GM23338 (cell line): ENCODE data around the gene CSTPP1.

ENCODE experiments used
- CREB1 ChIP-seq: fragments of 250-450 bp; sonication (Bioruptor Pico); IDR thresholded peaks from 2 replicates; pipeline ENCODE4 v1.5.0; 2020; ENCODE audit warnings: low read depth, mild to moderate bottlenecking, moderate library complexity
- CTCF ChIP-seq, 2 experiments: fragments of 200-600 bp in 1 of 2; sonication (generic) in 1 of 2; conservative IDR thresholded peaks; 2 replicates each; pipeline versions ENCODE4 v1.5.1 to v1.6.1; 2016 to 2017; ENCODE audit warnings: antibody characterized with exemption in 2 of 2, low read depth in 2 of 2, mild to moderate bottlenecking in 2 of 2, moderate library complexity in 1 of 2
- ETS1 ChIP-seq: IDR thresholded peaks from 2 replicates; pipeline ENCODE4 v1.6.1; 2016; ENCODE audit warnings: antibody characterized with exemption
- EZH2 ChIP-seq: fragments of 200-600 bp; sonication (generic); IDR thresholded peaks from one replicate; pipeline ENCODE4 v1.8.0; 2017; ENCODE audit warnings: antibody characterized with exemption, mild to moderate bottlenecking, low read depth; ENCODE audit not compliant: unreplicated experiment
- EZH2phosphoT487 ChIP-seq: fragments of 200-600 bp; sonication (generic); IDR thresholded peaks from one replicate; pipeline ENCODE4 v1.8.1; 2018; ENCODE audit warnings: antibody characterized with exemption; ENCODE audit not compliant: unreplicated experiment
- JUNB ChIP-seq: IDR thresholded peaks from one replicate; pipeline ENCODE4 v1.6.1; 2016; ENCODE audit warnings: antibody characterized with exemption; ENCODE audit not compliant: unreplicated experiment
- POLR2AphosphoS5 ChIP-seq: IDR thresholded peaks from 2 replicates; pipeline ENCODE4 v1.6.1; 2016; ENCODE audit warnings: antibody characterized with exemption, low read depth
- REST ChIP-seq: IDR thresholded peaks from one replicate; pipeline ENCODE4 v1.6.1; 2018; ENCODE audit warnings: antibody characterized with exemption; ENCODE audit not compliant: unreplicated experiment
- STAT1 ChIP-seq: IDR thresholded peaks from one replicate; pipeline ENCODE4 v1.6.1; 2016; ENCODE audit warnings: antibody characterized with exemption; ENCODE audit not compliant: unreplicated experiment
- ZNF114 ChIP-seq: fragments of 250-450 bp; sonication (Bioruptor Pico); IDR thresholded peaks from 2 replicates; pipeline ENCODE4 v1.5.0; 2020; ENCODE audit warnings: mild to moderate bottlenecking, moderate library complexity
- ZNF331 ChIP-seq: fragments of 250-450 bp; sonication (Bioruptor Pico); IDR thresholded peaks from 2 replicates; pipeline ENCODE4 v1.5.0; 2020; ENCODE audit warnings: low read depth, mild to moderate bottlenecking, moderate library complexity
- ZNF462 ChIP-seq: fragments of 250-450 bp; sonication (Bioruptor Pico); IDR thresholded peaks from 2 replicates; pipeline ENCODE4 v1.5.0; 2020; ENCODE audit warnings: mild to moderate bottlenecking, moderate library complexity

- no peak for TF ChIP-seq CTCF (conservative IDR thresholded peaks at IDR 0.05; ENCODE audit: low read depth in 2 of 2)
- no peak for TF ChIP-seq POLR2AphosphoS5
- TF ChIP-seq CREB1 (CRISPR knock-in tag) = no peak
- TF ChIP-seq ETS1 = no peak
- no peak for TF ChIP-seq EZH2
- TF ChIP-seq ZNF331 = no peak
- no peak for TF ChIP-seq REST
- no peak for TF ChIP-seq ZNF462 (CRISPR knock-in tag)
- no peak for TF ChIP-seq EZH2phosphoT487
- TF ChIP-seq JUNB = no peak
- no peak for TF ChIP-seq ZNF114 (CRISPR knock-in tag)
- TF ChIP-seq STAT1 = no peak
Measured at GRCh38 chr11:47182380-47182779, 245.8 kb downstream of the CSTPP1 start.
